GM21619 (cell line): ENCODE measurements around the gene MRPL51.
A peak's percentile ranks its signal among the peaks of the same experiment; 100 is the strongest.
"Not testable (repeated sequence)": the region's sequence is repeated elsewhere in the genome, so short reads cannot be mapped to it uniquely, and the experiment has no call there.

Source experiments
- ATAC-seq: cut with Tn5 transposase; IDR thresholded peaks from one replicate; pipeline ENCODE4 v1.9.1; 2021; ENCODE audit not compliant: unreplicated experiment

MRPL51 gene

DNA sequence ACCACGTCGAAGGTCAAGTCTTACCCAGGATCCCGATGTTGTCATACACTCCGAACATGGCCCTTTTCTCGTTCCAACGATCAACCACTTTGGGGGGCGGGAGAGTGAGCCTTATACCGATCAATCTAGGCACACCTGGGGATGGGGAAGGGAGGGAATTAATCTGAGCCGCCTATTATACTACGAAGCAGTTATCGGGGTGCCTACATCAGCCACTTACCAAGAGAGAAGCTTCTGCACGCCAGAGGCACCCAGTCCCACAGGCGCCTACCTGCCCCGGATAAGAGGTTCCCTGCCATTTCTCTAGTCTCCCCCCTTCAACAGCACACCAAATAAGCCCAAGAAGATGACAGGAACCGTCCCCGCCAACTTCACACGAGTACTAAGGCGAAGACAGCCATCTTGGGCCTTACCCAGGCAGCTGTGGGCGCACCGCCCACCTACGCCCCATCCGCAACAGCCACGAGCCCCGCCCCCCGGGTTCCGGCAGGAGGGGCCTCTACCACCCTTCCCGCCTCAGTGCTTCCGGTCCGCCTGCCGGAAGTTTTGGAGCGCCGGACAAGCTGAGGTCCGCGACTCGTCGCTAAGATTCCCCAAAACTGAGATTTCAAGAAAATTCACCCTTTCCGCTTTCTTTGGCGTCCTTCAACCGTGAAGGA, at the start of gene MRPL51:
Gene MRPL51, minus strand, starts transcription at position 425 of the 659 bp plus-strand sequence. Its CDS starts 126 bp downstream, at position 299.
- peak; percentile 69 for ATAC-seq

GRCh38 chr12:6542209-6543009, 49.3 kb upstream of the MRPL51 start:
- no peak for ATAC-seq

DNA sequence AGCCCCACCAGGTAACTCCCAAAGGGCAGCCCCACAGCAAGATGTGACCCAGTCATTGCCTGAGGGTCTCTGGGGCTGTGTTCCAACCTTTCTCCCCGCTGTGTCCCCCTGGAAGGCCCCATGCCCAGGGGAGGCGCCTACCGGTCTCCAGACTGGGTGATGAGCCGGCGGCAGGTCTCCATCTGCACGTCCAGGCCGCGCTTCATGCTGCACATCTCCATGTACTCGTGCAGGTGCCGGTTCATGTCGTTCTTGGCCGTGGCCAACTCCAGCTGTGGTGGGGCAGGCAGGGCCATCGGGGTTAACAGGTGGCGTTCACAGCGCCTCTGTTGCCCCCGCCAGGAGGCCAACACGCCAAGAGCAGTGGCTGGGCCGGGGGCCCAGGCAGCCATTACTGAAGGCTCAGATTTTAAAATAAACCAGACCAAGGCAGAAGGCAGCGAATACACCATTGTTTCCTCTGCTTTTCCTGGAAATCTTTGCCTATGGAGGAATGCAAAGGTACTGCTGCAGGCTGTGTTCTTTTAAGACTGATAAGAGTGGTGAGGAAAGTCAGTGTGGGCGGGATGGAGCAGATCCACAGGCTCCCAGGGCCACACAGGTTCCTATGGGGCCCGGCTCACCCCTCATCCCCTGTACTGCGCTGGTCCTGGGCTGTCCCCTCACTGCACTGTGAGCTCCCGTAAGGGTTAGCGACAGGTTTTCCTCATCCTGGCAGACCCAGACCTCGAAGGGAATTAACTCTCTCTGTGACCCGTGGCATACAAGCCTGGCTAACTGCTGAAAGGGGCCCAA, 48.5 kb upstream of the MRPL51 start:
- ATAC-seq: no peak

GRCh38 chr12:6540181-6540877, 47.3 kb upstream of the MRPL51 start:
- ATAC-seq: no peak

DNA sequence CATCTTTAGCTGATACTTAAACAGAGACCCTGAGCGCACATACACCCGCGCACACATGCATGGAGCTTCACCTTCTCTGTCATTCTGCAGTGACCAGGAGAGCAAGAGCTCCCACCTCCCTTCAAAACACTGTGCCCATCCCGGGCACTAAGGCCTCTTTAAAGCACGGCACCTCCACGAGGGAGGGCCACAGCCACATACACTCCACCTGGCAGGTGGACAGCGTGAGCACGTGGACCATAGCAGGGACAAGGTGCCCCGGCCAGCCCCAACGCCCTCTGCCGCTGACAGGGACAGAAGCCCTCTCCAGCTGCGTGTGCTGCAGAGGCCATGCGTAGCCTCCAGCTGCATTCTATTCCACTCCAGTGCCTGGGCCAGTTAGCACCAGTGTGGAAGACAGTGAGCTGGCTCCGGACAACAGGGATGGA, 46.7 kb upstream of the MRPL51 start:
- ATAC-seq: no peak

DNA sequence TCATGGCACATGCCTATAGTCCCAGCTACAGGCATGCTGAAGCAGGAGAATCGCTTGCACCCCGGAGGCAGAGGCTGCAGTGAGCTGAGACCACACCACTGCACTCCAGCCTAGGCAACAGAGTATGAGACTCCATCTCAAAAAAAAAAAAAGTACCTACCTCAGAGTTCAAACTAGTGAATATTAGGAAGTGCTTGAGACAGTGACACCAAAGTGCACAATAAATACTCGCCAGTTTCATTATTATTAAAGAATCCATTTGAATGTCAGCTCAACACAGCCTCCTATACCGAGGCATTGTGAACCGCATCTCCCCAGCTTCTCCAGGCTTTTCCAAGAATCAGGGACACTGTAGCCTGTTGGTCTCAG, 46.2 kb upstream of the MRPL51 start:
- ATAC-seq: no peak

DNA sequence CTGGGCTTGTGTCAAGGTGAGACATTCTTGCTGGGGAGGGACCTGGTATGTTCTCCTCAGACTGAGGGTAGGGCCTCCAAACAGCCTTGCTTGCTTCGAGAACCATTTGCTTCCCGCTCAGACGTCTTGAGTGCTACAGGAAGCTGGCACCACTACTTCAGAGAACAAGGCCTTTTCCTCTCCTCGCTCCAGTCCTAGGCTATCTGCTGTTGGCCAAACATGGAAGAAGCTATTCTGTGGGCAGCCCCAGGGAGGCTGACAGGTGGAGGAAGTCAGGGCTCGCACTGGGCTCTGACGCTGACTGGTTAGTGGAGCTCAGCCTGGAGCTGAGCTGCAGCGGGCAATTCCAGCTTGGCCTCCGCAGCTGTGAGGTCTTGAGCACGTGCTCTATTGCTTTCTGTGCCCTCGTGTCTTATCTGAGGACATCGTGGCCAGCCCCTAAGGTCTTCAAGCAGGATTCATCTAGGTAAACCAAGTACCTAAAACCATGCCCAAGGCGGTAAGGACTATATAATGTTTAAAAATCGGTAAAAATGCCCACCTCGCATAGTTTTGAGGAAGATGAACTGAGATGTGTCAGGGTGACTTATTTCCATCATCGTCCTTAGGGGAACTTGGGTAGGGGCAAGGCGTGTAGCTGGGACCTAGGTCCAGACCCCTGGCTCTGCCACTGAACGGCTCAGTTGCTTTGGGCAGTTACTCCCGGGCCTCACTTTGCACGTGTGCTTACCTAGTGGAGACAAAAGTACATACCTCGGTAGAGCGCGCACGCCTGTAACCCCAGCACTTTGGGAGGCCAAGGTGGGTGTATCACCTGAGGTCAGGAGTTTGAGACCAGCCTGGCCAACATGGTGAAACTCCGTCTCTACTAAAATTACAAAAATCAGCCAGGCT, 45.6 kb upstream of the MRPL51 start:
- no peak for ATAC-seq

DNA sequence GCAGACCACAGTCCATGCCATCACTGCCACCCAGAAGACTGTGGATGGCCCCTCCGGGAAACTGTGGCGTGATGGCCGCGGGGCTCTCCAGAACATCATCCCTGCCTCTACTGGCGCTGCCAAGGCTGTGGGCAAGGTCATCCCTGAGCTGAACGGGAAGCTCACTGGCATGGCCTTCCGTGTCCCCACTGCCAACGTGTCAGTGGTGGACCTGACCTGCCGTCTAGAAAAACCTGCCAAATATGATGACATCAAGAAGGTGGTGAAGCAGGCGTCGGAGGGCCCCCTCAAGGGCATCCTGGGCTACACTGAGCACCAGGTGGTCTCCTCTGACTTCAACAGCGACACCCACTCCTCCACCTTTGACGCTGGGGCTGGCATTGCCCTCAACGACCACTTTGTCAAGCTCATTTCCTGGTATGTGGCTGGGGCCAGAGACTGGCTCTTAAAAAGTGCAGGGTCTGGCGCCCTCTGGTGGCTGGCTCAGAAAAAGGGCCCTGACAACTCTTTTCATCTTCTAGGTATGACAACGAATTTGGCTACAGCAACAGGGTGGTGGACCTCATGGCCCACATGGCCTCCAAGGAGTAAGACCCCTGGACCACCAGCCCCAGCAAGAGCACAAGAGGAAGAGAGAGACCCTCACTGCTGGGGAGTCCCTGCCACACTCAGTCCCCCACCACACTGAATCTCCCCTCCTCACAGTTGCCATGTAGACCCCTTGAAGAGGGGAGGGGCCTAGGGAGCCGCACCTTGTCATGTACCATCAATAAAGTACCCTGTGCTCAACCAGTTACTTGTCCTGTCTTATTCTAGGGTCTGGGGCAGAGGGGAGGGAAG, 44.7 kb upstream of the MRPL51 start:
- ATAC-seq: not testable (repeated sequence)

DNA sequence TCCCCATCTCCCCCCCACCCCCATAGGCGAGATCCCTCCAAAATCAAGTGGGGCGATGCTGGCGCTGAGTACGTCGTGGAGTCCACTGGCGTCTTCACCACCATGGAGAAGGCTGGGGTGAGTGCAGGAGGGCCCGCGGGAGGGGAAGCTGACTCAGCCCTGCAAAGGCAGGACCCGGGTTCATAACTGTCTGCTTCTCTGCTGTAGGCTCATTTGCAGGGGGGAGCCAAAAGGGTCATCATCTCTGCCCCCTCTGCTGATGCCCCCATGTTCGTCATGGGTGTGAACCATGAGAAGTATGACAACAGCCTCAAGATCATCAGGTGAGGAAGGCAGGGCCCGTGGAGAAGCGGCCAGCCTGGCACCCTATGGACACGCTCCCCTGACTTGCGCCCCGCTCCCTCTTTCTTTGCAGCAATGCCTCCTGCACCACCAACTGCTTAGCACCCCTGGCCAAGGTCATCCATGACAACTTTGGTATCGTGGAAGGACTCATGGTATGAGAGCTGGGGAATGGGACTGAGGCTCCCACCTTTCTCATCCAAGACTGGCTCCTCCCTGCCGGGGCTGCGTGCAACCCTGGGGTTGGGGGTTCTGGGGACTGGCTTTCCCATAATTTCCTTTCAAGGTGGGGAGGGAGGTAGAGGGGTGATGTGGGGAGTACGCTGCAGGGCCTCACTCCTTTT, 44.0 kb upstream of the MRPL51 start:
- ATAC-seq: no peak

DNA sequence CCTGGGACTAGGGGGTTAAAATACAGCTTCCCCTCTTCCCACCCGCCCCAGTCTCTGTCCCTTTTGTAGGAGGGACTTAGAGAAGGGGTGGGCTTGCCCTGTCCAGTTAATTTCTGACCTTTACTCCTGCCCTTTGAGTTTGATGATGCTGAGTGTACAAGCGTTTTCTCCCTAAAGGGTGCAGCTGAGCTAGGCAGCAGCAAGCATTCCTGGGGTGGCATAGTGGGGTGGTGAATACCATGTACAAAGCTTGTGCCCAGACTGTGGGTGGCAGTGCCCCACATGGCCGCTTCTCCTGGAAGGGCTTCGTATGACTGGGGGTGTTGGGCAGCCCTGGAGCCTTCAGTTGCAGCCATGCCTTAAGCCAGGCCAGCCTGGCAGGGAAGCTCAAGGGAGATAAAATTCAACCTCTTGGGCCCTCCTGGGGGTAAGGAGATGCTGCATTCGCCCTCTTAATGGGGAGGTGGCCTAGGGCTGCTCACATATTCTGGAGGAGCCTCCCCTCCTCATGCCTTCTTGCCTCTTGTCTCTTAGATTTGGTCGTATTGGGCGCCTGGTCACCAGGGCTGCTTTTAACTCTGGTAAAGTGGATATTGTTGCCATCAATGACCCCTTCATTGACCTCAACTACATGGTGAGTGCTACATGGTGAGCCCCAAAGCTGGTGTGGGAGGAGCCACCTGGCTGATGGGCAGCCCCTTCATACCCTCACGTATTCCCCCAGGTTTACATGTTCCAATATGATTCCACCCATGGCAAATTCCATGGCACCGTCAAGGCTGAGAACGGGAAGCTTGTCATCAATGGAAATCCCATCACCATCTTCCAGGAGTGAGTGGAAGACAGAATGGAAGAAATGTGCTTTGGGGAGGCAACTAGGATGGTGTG, 43.1 kb upstream of the MRPL51 start:
- ATAC-seq: no peak

DNA sequence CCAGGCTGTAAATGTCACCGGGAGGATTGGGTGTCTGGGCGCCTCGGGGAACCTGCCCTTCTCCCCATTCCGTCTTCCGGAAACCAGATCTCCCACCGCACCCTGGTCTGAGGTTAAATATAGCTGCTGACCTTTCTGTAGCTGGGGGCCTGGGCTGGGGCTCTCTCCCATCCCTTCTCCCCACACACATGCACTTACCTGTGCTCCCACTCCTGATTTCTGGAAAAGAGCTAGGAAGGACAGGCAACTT, 42.6 kb upstream of the MRPL51 start:
- no peak for ATAC-seq

GRCh38 chr12:6534945-6535696, 42.1 kb upstream of the MRPL51 start:
- peak; percentile 0 for ATAC-seq

DNA sequence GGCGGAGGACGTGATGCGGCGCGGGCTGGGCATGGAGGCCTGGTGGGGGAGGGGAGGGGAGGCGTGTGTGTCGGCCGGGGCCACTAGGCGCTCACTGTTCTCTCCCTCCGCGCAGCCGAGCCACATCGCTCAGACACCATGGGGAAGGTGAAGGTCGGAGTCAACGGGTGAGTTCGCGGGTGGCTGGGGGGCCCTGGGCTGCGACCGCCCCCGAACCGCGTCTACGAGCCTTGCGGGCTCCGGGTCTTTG, 41.6 kb upstream of the MRPL51 start:
- no peak for ATAC-seq

- ATAC-seq: peak; percentile 52
Observed at GRCh38 chr12:6533923-6534694, 41.0 kb upstream of the MRPL51 start, which contains the start of gene GAPDH. Gene GAPDH, plus strand, starts transcription at chr12:6534517. Its CDS starts 316 bp downstream, at chr12:6534833.

GRCh38 chr12:6533653-6533922, 40.5 kb upstream of the MRPL51 start:
- ATAC-seq: no peak

DNA sequence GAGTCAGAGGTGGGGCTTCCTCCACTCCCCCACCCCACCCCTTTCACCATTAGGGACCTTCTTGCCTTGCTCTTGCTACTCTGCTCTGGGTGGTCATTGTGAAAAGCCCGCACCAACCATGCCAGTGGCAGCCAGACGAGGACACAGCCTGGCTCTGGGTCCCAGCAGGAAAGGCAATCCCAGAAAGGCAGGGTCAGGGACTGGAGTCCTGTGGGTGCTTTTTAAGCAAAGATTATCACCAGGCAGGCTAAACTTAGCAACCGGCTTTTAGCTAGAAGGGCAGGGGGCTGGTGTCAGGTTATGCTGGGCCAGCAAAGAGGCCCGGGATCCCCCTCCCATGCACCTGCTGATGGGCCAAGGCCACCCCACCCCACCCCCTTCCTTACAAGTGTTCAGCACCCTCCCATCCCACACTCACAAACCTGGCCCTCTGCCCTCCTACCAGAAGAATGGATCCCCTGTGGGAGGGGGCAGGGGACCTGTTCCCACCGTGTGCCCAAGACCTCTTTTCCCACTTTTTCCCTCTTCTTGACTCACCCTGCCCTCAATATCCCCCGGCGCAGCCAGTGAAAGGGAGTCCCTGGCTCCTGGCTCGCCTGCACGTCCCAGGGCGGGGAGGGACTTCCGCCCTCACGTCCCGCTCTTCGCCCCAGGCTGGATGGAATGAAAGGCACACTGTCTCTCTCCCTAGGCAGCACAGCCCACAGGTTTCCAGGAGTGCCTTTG, 40.0 kb upstream of the MRPL51 start:
- peak; percentile 13 for ATAC-seq
